Hepatocyte (in vitro differentiated cells): Measurements from ENCODE around the gene ZNF771. TPM values are rescaled to one million over a fixed set of nuclear protein-coding genes. Genes with fewer than 3 reads are reported as not detected.
A peak's percentile ranks its signal among the peaks of the same experiment; 100 is the strongest.
"Not testable (repeated sequence)": the region's sequence is repeated elsewhere in the genome, so short reads cannot be mapped to it uniquely, and the experiment has no call there.

Source experiments
- DNase-seq: peaks from one replicate; pipeline ENCODE4 v3.0.0-alpha.2; 2016; ENCODE audit warnings: low spot score
- H2AFZ ChIP-seq: fragments of 200-600 bp; sonication (generic); 2 replicates; pipeline ENCODE4 v1.6.0; 2016; ENCODE audit warnings: antibody characterized with exemption, mild to moderate bottlenecking
- H3K27ac ChIP-seq: fragments of 200-600 bp; sonication (generic); 2 replicates; pipeline ENCODE4 v1.5.1; 2016; ENCODE audit warnings: mild to moderate bottlenecking
- H3K27me3 ChIP-seq: fragments of 200-600 bp; sonication (generic); 2 replicates; pipeline ENCODE4 v1.6.1; 2016
- H3K36me3 ChIP-seq: fragments of 200-600 bp; sonication (generic); replicated peaks from 2 replicates; pipeline ENCODE4 v1.5.1; 2016; ENCODE audit warnings: low read depth; ENCODE audit not compliant: insufficient read depth
- H3K4me1 ChIP-seq: fragments of 200-600 bp; sonication (generic); 2 replicates; pipeline ENCODE4 v1.5.1; 2016; ENCODE audit warnings: mild to moderate bottlenecking, moderate library complexity; ENCODE audit not compliant: insufficient read depth
- H3K4me2 ChIP-seq: fragments of 200-600 bp; sonication (generic); 2 replicates; pipeline ENCODE4 v1.6.0; 2016
- H3K4me3 ChIP-seq: fragments of 200-600 bp; sonication (generic); 2 replicates; pipeline ENCODE4 v1.5.1; 2016; ENCODE audit warnings: mild to moderate bottlenecking
- H3K79me2 ChIP-seq: fragments of 200-600 bp; sonication (generic); 2 replicates; pipeline ENCODE4 v1.6.0; 2017; ENCODE audit warnings: mild to moderate bottlenecking
- H3K9me2 ChIP-seq: fragments of 200-600 bp; sonication (generic); replicated peaks from 2 replicates; pipeline ENCODE4 v1.6.0; 2017; ENCODE audit warnings: mild to moderate bottlenecking; ENCODE audit not compliant: insufficient read depth
- H3K9me3 ChIP-seq: fragments of 200-600 bp; sonication (generic); 2 replicates; pipeline ENCODE4 v1.5.1; 2016; ENCODE audit warnings: low read depth, mild to moderate bottlenecking
- H4K20me1 ChIP-seq: fragments of 200-600 bp; sonication (generic); 2 replicates; pipeline ENCODE4 v1.6.0; 2016; ENCODE audit warnings: mild to moderate bottlenecking; ENCODE audit not compliant: insufficient read depth, poor library complexity, severe bottlenecking
- CTCF ChIP-seq: fragments of 200-600 bp; sonication (generic); IDR thresholded peaks from 2 replicates; pipeline ENCODE4 v1.5.1; 2016; ENCODE audit warnings: antibody characterized with exemption, mild to moderate bottlenecking; ENCODE audit not compliant: poor library complexity
- EZH2 ChIP-seq: fragments of 200-600 bp; sonication (generic); IDR thresholded peaks from 2 replicates; pipeline ENCODE4 v1.6.1; 2016; ENCODE audit warnings: antibody characterized with exemption, mild to moderate bottlenecking, borderline replicate concordance
- EZH2phosphoT487 ChIP-seq: fragments of 200-600 bp; sonication (generic); IDR thresholded peaks from one replicate; pipeline ENCODE4 v1.6.1; 2018; ENCODE audit warnings: antibody characterized with exemption, mild to moderate bottlenecking, low read depth, moderate library complexity; ENCODE audit not compliant: unreplicated experiment, severe bottlenecking
- WGBS: methylation state at CpG from one replicate; pipeline ENCODE4 v1.1.6; 2016; ENCODE audit warnings: low lambda C conversion rate; ENCODE audit errors: missing lambda C conversion rate; 5-methylcytosine and 5-hydroxymethylcytosine counted together
- polyA plus RNA-seq: library from polyadenylated mRNA; unstranded; fragments of >200 nt; fragmentation: Nextera tagmentation; extraction: Ambion mirVana; gene quantifications from 2 replicates; pipeline ENCODE4 v1.2.1, GENCODE V29; 2016
- total RNA-seq: library from RNA; depleted of rRNA; stranded (reverse); fragments of >200 nt; gene quantifications from 2 replicates; pipeline ENCODE4 v1.2.3, GENCODE V29; 2014

The ZNF771 gene
- total and polyA plus RNA-seq, 2 experiments from 2014 or later: 12.4 to 23.6 TPM

DNA sequence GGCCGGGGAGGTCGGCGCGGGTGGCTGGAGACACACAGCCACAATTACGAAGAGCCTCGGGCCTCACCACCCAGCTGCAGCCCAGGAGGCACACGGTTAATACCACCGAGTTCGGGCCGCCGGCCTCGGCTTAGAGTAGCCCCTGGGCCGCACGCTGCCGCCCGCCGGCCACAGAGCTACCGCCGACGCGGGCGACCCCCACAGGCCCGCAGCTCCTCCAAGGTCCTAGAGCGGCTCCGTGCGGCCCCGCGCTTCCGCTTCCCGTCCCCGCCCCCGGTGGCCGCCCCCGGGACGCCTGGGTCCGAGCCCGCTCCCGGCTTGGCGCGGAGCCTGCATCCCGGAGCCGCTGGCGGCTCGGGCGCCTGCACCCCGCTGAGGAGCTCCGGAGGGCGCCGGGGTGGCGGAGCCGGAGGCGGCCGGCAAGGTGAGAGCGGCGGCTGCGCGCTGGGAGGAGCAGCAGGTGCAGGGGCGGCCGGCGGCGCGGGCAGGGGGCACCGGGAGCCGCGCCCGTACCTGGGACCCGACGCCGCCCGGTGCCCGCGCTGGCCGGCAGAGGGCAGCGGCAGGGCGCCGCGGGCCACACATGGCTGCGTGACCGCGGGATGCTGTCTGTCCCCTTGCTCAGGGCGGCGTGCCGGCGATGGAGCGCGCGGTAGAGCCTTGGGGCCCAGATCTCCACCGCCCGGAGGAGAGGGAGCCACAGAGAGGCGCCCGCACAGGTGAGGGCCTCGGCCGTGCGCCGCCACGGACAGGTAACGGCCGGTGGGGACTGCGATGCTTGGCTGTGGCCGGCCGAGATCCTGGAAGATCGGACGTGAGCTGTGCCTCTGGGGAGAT lies 12.0 kb upstream of the ZNF771 start, which contains the start of gene ZNF48:
ZNF48 (plus strand) TSS at position 266 of the 837 bp plus-strand sequence; CDS start at position 641, 375 bp downstream.
- under 1% methylated on average over 92 of the region's 103 CpGs for WGBS
- H3K9me3 ChIP-seq: no peaks in the 10 kb centered on the region

GRCh38 chr16:30395992-30396585 lies 11.3 kb upstream of the ZNF771 start:
- peak overlapping the region; percentile 92 for H3K4me2 ChIP-seq
- H3K9me2 ChIP-seq: no peaks in the 10 kb centered on the region
- peak overlapping the region; percentile 90 for H3K4me3 ChIP-seq
- H3K27me3 ChIP-seq: no peaks in the 10 kb centered on the region
- peaks cover 24% of the 10 kb centered on the region for H3K79me2 ChIP-seq
- TF ChIP-seq CTCF: no peak
- no peak for TF ChIP-seq EZH2
- TF ChIP-seq EZH2phosphoT487: no peak
- H2AFZ ChIP-seq: peak overlapping the region; percentile 33
- H3K9me3 ChIP-seq: no peaks in the 10 kb centered on the region
- no peaks in the 10 kb centered on the region for H3K36me3 ChIP-seq
- peaks cover 10% of the 10 kb centered on the region for H3K4me1 ChIP-seq
- no peak for DNase-seq
- 14% methylated on average over 13 of the region's 13 CpGs for WGBS
- H3K27ac ChIP-seq: peak overlapping the region; percentile 98
- no peaks in the 10 kb centered on the region for H4K20me1 ChIP-seq

More for the DNA sequence above, 12.0 kb upstream of the ZNF771 start, which contains the start of gene ZNF48:
- Histone ChIP-seq H3K4me1 (peaks cover 10% of the 10 kb centered on the region), H3K4me3 (peak within 1 kb of the TSS; percentile 90), H3K36me3 (no peaks in the 10 kb centered on the region), H3K27me3 (no peaks in the 10 kb centered on the region), H2AFZ (peak within 1 kb of the TSS; percentile 86), H3K4me2 (peak within 1 kb of the TSS; percentile 92), H3K79me2 (peaks cover 24% of the 10 kb centered on the region), H3K9me2 (no peaks in the 10 kb centered on the region), H3K27ac (peak within 1 kb of the TSS; percentile 98), H4K20me1 (no peaks in the 10 kb centered on the region)
- TF ChIP-seq EZH2 (no peak), EZH2phosphoT487 (no peak), CTCF (no peak)
- DNase-seq: peak; percentile 97

DNA sequence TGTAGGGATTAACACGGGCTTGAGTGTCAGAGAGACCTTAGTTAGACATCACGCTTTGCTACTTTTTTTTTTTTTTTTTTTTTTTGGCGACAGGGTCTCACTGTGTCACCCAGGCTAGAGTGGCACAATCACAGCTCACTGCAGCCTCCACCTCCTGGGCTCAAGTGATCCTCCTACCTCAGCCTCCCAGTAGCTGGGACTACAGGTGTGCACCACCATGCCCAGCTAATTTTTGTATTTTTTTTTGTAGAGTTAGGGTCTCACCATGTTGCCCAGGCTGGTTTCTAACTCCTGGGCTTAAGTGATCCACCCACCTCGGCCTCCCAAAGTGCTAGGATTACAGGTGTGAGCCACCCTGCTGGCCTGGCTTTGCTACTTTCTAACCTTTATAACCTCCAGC lies 10.8 kb upstream of the ZNF771 start:
- H3K4me3 ChIP-seq: not testable (repeated sequence)

DNA sequence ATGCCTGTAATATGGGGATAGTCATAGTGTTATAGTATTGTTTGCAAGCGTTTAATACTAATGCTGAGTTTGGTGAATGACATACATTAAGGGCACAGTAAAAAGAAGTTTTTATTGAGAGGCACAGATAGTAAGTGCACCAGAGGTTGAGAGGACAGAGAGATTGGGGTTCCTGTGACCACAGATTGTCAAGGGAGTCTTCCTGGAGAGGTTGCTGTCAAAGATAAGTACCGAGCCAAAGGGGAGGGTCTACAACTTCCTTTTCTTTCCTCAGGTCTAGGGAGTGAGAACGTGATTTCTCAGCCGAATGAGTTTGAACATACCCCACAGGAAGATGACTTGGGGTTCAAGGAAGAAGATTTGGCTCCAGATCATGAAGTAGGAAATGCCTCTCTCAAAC lies 10.3 kb upstream of the ZNF771 start:
- WGBS: 85% methylated on average over 4 of the region's 4 CpGs

More for the DNA sequence above, 10.8 kb upstream of the ZNF771 start:
- Histone ChIP-seq H3K27ac (peak overlapping the region; percentile 98), H3K79me2 (peaks cover 24% of the 10 kb centered on the region), H3K4me2 (peak overlapping the region; percentile 92)
- H3K36me3 ChIP-seq, H3K9me3 ChIP-seq, H3K4me1 ChIP-seq, H3K27me3 ChIP-seq, DNase-seq, H3K9me2 ChIP-seq, H4K20me1 ChIP-seq, H2AFZ ChIP-seq: not testable (repeated sequence)
- WGBS: 72% methylated on average over 4 of the region's 4 CpGs

More for the DNA sequence above, 10.3 kb upstream of the ZNF771 start:
- Histone ChIP-seq H3K4me2 (peak overlapping the region; percentile 92), H3K27ac (peak overlapping the region; percentile 98), H3K4me1 (peaks cover 10% of the 10 kb centered on the region), H3K79me2 (peaks cover 24% of the 10 kb centered on the region), H3K4me3 (no peak overlapping the region), H3K9me2 (no peaks in the 10 kb centered on the region), H3K27me3 (no peaks in the 10 kb centered on the region), H4K20me1 (no peaks in the 10 kb centered on the region), H3K36me3 (no peaks in the 10 kb centered on the region), H2AFZ (no peak overlapping the region), H3K9me3 (no peaks in the 10 kb centered on the region)
- TF ChIP-seq EZH2phosphoT487 (no peak), CTCF (no peak), EZH2 (no peak)
- no peak for DNase-seq
